COLO668 (cell line): Measurements from ENCODE around the gene LRRC32.

Experiments used
- DNase-seq: peaks from one replicate; lab custom pipeline; 2025; ENCODE audit not compliant: unreplicated experiment; lab: John Stamatoyannopoulos, UW

Gene LRRC32

GRCh38 chr11:76665172-76665571 is 5.4 kb downstream of the LRRC32 start:
- no peak for DNase-seq

- DNase-seq, result no peak
Measured at GRCh38 chr11:76664578-76665061, 5.9 kb downstream of the LRRC32 start.

GRCh38 chr11:76663912-76664440 is 6.6 kb downstream of the LRRC32 start:
- no peak for DNase-seq

DNA sequence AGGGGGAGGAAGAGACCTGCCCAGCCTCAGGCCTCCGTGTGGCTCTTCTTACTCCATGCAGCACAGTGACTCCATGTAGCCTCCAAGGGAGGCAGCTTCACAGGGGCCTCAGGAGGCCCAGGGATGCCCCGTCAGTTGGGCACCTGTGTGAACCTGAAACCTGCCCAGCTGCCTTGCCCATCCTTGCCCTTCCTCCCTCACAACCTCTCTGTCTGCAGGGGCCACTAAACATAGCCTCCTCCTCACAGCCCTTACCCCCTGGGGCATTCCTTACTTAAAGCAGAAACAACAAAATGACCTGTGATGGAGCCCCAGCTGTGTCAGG is 7.1 kb downstream of the LRRC32 start:
- DNase-seq, result no peak

- no peak for DNase-seq
Measured at GRCh38 chr11:76662656-76663485, 7.7 kb downstream of the LRRC32 start.

DNA sequence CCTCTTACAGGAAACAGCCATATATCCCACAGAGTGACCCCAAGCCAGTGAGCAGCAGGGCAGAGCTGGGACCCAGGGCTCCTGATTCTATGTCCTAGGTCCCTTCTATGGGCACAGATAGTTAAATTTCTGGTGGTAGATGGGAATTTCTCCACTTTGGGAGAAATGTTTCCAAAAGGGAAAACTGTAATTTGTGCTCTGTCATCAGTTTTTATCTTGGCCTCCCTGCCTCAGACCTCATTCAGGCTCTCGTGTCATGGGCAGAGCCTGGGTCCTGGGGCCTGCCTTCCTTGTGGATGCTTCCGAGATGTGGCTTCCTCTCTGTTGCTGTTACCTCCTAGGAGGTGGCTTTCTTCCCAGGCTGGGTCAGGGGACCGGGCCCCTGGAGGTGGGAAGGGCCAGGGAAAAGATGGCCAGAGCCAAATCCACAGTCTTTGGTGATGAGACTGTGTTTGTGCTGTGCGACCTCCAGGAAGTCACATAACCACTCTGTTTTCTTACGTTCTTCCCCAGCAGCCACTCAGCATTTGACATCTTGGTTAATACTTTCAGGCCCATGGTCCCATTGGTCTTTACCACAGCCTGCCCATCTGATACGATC is 8.6 kb downstream of the LRRC32 start:
- DNase-seq, result no peak

GRCh38 chr11:76661306-76661751 is 9.2 kb downstream of the LRRC32 start:
- DNase-seq, result no peak

DNA sequence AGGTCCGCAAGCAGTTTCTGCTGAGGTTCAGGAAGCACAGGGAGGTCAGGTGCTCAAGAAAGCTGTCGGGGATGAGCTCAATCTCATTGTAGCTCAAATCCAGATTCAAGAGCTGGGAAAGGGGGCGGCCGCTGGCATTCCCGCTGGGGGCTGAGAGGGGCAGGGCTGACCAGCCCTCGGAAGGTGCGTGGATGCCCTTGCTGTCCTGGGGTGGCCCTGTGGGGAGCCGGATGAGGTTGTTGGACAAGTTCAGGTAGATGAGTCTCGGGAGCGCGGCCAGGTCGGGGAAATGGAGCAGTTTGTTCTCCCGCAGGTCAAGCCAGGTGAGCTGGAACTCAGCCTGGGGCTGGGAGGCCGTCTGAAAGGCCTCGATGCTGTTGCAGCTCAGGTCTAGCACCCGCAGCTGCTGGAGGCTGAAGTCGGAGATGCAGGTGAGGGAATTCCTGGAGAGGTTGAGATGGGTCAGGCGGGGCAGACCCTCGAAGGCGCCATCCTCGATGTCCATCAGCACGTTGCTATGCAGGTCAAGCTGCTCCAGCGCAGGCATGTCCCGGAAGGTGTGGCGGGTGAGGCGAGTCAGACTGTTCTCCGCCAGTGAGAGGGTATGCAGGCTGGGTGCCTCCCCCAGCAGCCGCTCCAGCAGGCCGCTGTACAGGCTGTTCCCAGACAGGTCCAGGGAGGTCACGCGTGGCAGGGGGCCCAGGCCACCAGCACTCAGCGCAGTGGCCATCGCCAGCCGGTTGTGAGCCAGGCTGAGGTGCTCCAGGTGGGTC is 9.8 kb downstream of the LRRC32 start:
- no peak for DNase-seq

DNA sequence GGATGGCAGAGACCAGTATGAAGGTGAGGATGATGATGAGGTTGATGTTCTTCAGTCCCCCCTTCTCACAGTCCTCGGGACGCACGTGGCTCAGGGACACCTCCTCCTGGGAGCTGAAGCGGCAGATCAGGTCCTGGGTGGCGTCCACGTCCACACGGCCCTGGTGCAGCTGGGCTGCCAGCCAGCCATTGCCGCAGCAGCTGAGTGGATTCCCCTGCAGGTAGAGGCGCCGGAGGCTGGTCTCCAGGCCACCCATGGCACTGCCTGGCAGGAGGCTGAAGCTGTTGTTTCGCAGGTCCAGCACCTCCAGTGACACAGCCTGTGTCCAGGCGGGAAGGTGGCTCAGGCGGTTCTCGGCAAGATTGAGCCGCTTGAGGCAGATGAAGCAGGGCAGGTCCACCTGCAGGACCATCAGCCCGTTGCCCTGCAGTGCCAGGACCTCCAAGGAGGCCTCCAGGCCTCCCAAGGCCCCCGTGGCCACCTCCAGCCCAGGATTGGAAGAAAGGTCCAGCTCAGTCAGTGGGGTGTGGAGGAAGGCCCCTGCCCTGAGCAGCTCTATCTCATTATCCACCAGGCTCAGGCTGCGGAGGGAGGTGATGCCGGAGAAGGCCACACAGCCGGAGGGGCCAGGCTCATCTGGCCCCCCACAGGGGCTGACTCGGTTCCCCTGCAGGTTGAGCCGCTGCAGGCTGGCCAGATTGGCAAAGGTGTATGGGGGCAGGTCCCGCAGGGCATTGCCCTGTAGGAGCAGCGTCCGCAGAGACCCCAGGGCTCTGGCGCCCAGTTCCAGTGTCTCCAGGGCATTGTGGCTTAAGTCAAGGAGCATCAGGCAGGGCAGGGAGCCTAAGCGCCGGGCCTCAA is 10.6 kb downstream of the LRRC32 start:
- no peak for DNase-seq

GRCh38 chr11:76658651-76659650 is 11.6 kb downstream of the LRRC32 start:
- no peak for DNase-seq

DNA sequence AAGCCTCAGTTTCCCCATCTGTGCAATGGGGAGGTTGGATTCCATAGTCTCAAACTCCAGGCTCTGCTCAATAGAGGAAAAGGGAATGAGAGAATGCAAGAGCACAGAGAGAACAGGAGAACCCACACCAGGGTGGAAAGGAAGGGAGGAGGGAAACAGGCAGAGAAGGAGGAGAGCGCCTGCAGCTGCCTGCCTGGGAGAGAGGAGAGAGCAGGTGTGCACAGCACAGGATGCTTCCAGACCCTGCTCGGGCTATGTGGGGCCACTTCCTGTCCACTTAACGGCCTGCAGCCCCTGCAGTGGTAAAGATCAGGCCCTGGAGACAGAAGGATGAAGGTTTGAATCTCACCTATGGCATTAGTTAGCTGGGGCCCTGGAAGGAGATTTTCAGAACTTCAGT is 12.3 kb downstream of the LRRC32 start:
- DNase-seq, result no peak

- DNase-seq, result no peak
Measured at GRCh38 chr11:76657187-76658170, 13.1 kb downstream of the LRRC32 start.

DNA sequence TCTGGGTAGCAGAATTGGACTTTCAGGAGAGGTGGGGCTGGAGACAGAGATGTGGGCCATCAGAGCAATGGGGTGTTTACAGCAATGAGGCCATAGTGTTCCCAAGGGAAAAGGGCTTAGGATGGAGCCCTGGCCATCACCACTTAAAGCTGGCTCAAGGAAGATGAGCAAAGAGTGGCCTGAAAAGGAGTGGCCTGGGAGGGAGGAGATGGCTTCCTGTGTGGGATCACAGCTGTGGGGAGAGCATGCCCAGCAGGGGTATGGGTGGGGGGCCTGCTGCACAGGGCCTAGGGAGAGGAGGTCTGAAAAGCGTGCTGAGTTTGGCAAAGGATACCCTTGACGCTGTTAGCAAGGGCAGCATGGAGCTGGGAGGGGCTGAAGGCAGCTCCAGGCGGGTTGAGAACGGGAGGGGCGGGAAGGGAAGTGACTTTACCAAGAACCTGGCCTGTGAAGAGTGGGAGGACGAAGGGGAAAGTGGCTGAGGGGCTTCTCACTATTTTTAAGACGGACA is 13.9 kb downstream of the LRRC32 start:
- DNase-seq, result no peak

GRCh38 chr11:76656050-76656531 is 14.5 kb downstream of the LRRC32 start:
- DNase-seq, result no peak

DNA sequence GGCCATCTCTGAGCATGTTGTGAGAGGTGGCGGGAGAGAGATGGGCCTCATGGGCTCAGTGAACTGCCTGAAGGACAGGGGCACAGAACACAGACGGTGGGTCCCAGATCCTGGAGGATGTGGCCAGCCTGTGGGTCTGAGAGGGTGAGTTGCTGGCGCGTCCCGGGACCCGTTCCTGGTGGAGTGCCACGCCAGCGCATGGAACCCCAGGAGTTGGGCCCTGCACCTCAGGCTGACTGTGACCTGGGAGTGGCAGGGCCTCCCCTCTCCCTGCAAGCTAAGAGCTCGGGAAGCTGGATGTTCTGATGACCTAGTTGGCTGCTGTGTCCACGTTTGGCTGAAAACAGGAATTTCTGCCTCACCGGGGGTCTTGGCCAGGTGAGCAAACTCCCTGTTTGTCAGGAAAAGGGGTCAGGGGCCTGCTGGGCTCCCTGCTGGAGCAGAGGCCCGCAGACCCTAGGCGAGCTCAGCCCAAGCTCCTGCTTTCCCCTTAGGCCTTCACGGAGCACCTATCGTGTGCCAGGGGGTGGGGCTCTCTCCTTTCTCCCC is 15.0 kb downstream of the LRRC32 start:
- no peak for DNase-seq

DNA sequence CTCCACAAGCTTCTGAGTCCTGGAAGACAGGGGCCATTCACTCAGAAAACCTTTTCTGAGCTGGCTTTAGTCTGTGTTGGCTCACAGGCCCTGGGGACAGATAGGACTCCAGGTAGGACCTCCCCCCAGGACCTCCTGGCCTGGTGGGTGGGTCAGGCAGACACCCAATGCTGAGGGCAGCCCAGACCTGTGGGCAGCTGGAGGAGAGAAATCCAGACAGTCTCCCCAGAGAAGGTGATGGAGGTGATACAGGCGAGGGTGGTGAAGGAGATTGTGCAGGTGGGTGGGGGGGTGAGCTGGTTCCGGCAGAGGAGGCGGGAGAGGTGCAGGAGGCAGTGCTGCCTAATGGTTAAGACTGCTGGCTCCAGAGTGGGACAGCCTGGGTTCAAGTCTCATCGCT is 15.6 kb downstream of the LRRC32 start:
- DNase-seq, result no peak

- DNase-seq, result no peak
Measured at GRCh38 chr11:76654298-76654851, 16.2 kb downstream of the LRRC32 start.
